PC-9 (cell line): ENCODE data around the gene GALNT10. TPM values are rescaled to one million over a fixed set of nuclear protein-coding genes. Genes with fewer than 3 reads are reported as not detected.

Source experiments
- BruUV-seq: library from RNA; stranded (reverse); fragments of 400-500 nt; replicated peaks from 2 replicates; lab custom pipeline; 2021; lab: Mats Ljungman, UMichigan
- CTCF ChIA-PET: fragments of 300-600 bp; sonication (Branson Sonifier 250); formaldehyde crosslinking; loops from one replicate; lab custom pipeline; 2022; ENCODE audit warnings: antibody characterized with exemption; lab: Charles Lee
- POLR2A ChIA-PET: fragments of 300-600 bp; sonication (Branson Sonifier 250); formaldehyde crosslinking; loops from one replicate; lab custom pipeline; 2022; ENCODE audit warnings: antibody characterized with exemption; ENCODE audit not compliant: unreplicated experiment; lab: Charles Lee
- DNase-seq, 2 experiments: peaks; one replicate each; pipeline versions ENCODE4 v3.0.0 to v3.0.0-alpha.2; 2015 to 2022; ENCODE audit warnings: mixed read lengths in 1 of 2
- H2AFZ ChIP-seq: fragments of 200-600 bp; sonication (generic); 2 replicates; pipeline ENCODE4 v1.8.1; 2017; ENCODE audit warnings: antibody characterized with exemption
- H3F3A ChIP-seq: fragments of 200-600 bp; sonication (generic); 2 replicates; pipeline ENCODE4 v1.8.1; 2017; ENCODE audit warnings: antibody characterized with exemption, mild to moderate bottlenecking, low read depth; ENCODE audit not compliant: insufficient read depth
- H3K27ac ChIP-seq: fragments of 200-600 bp; sonication (generic); 2 replicates; pipeline ENCODE4 v1.6.1; 2016; ENCODE audit warnings: mixed run types
- H3K27me3 ChIP-seq: fragments of 200-600 bp; sonication (generic); 2 replicates; pipeline ENCODE4 v1.6.1; 2016; ENCODE audit warnings: low read depth, mixed run types; ENCODE audit not compliant: insufficient read depth
- H3K36me3 ChIP-seq: fragments of 200-600 bp; sonication (generic); 2 replicates; pipeline ENCODE4 v1.6.1; 2016; ENCODE audit warnings: low read depth, mixed run types
- H3K4me1 ChIP-seq: fragments of 200-600 bp; sonication (generic); replicated peaks from 2 replicates; pipeline ENCODE4 v1.6.1; 2016; ENCODE audit warnings: mixed run types; ENCODE audit not compliant: insufficient read depth
- H3K4me2 ChIP-seq: fragments of 200-600 bp; sonication (generic); 2 replicates; pipeline ENCODE4 v1.6.1; 2017; ENCODE audit warnings: mixed run types
- H3K4me3 ChIP-seq: fragments of 200-600 bp; sonication (generic); 2 replicates; pipeline ENCODE4 v1.6.1; 2016; ENCODE audit warnings: mixed run types
- H3K79me2 ChIP-seq: fragments of 200-600 bp; sonication (generic); 2 replicates; pipeline ENCODE4 v1.6.1; 2017; ENCODE audit warnings: low read depth, mixed run types
- H3K9me2 ChIP-seq: fragments of 200-600 bp; sonication (generic); 2 replicates; pipeline ENCODE4 v1.8.1; 2017; ENCODE audit warnings: mild to moderate bottlenecking; ENCODE audit not compliant: insufficient read depth
- H3K9me3 ChIP-seq: fragments of 200-600 bp; sonication (generic); 2 replicates; pipeline ENCODE4 v1.8.1; 2016; ENCODE audit warnings: low read depth; ENCODE audit not compliant: insufficient read depth
- H4K20me1 ChIP-seq: fragments of 200-600 bp; sonication (generic); 2 replicates; pipeline ENCODE4 v1.8.1; 2017; ENCODE audit not compliant: insufficient read depth
- CTCF ChIP-seq: fragments of 200-600 bp; sonication (generic); conservative IDR thresholded peaks from 2 replicates; pipeline ENCODE4 v1.6.1; 2017; ENCODE audit warnings: mixed run types, antibody characterized with exemption, mild to moderate bottlenecking, moderate library complexity
- EZH2 ChIP-seq: fragments of 200-600 bp; sonication (generic); IDR thresholded peaks from 2 replicates; pipeline ENCODE4 v1.8.0; 2017; ENCODE audit warnings: antibody characterized with exemption, low read depth
- intact Hi-C: fragments of 100-400 bp; cut with micrococcal nuclease; formaldehyde crosslinking; loops from one replicate; pipeline ENCODE4 v1.10.0; 2022; ENCODE audit not compliant: unreplicated experiment
- total RNA-seq: library from RNA; stranded (reverse); gene quantifications from 2 replicates; pipeline ENCODE4 v1.2.3, GENCODE V29; 2021

The GALNT10 gene
- total RNA-seq, 1 experiment from 2014 or later, result 101 TPM

- intact Hi-C loops, result no loop called here
- POLR2A ChIA-PET, result no interaction called here
- BruUV-seq, result no TSS peak
These were observed 88.4 kb downstream of the GALNT10 start for GRCh38 chr5:154278908-154279307.

DNA sequence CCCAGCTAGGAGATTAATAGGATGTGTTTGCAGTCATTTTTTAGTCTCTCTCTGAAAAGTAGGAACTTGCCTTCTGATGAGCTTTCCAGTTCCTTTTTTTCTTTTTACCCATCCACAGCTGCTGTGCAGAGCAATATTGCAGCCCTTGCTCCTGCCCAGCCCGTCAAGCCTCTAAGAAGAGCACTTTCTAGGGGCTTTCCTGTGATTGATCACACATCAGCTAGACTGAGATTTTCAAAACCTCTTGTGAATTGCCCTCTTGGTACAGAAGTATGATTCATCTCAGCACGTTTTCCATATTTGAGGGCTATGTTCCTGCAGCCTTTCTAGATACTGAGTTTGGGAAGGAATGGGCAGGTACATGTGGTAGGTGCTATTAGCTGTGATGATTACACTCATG is 93.9 kb downstream of the GALNT10 start:
- H3K79me2 ChIP-seq, result peaks cover 21% of the 10 kb centered on the region
- no peaks in the 10 kb centered on the region for H3K27me3 ChIP-seq
- intact Hi-C loops, result no loop called here
- H3K4me3 ChIP-seq, result no peak overlapping the region
- no peaks in the 10 kb centered on the region for H3K9me3 ChIP-seq
- peaks cover 3% of the 10 kb centered on the region; the same call in 1 of the 2 replicates for H3K36me3 ChIP-seq
- H3K4me2 ChIP-seq, result peak overlapping the region; percentile 70; the same call in 1 of the 2 replicates
- H4K20me1 ChIP-seq, result no peaks in the 10 kb centered on the region
- BruUV-seq, result no TSS peak
- no peak for DNase-seq
- H3K4me1 ChIP-seq, result peaks cover 60% of the 10 kb centered on the region
- TF ChIP-seq CTCF, result no peak
- no peak for TF ChIP-seq EZH2
- ChIA-PET POLR2A (no interaction called here), CTCF (no interaction called here)
- H2AFZ ChIP-seq, result no peak overlapping the region
- peaks cover 30% of the 10 kb centered on the region for H3F3A ChIP-seq
- H3K27ac ChIP-seq, result peak overlapping the region; percentile 71
- H3K9me2 ChIP-seq, result no peaks in the 10 kb centered on the region

More at GRCh38 chr5:154278908-154279307, 88.4 kb downstream of the GALNT10 start:
- Histone ChIP-seq H3K27me3 (no peaks in the 10 kb centered on the region), H2AFZ (no peak overlapping the region), H3K9me2 (no peaks in the 10 kb centered on the region), H3K4me2 (no peak overlapping the region), H3F3A (peaks cover 4% of the 10 kb centered on the region; the same call in 1 of the 2 replicates), H3K4me3 (no peak overlapping the region), H3K27ac (no peak overlapping the region), H3K79me2 (no peaks in the 10 kb centered on the region; the same call in 1 of the 2 replicates), H3K9me3 (no peaks in the 10 kb centered on the region), H3K4me1 (peaks cover 21% of the 10 kb centered on the region; the same call in 1 of the 2 replicates), H3K36me3 (peaks cover 3% of the 10 kb centered on the region; the same call in 1 of the 2 replicates), H4K20me1 (no peaks in the 10 kb centered on the region)
- no peak for TF ChIP-seq EZH2
- no peak for TF ChIP-seq CTCF
- CTCF ChIA-PET, result no interaction called here
- DNase-seq, result no peak

DNA sequence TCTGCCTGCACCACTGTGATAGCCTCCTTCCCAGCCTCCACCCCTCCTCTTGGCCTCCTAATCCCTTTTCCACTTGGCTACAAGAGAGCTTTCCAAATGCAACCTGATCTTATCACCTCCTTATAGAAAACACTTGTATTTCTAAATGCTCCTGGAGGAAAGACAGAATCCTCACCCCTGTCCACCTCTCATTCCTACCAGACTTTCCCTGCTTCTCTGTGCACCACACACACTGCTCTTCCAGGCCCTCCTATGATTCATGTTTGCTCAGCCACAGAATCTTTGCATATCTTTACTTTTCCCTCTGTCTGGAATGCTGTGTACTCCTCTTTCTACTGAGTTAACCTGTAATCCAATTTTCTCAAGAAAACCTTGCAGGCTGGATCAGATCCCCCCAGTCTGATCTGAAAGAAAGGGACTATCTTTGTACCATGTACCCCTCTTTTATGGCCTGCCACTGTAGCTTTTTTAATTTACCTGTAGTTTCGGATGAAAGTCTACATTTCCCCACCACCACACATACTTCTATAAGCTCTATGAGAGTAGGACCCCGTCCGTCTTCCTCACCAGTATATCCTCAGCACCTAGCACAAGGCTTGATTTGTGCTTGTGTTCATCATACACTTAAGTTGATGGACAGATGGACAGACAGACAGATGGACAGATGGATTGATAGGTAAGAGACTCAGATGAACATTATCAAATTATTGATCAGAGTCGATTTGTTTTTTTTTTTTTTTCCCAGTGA is 95.3 kb downstream of the GALNT10 start:
- peak overlapping the region; percentile 71 for H3K27ac ChIP-seq
- H3K36me3 ChIP-seq, result peaks cover 3% of the 10 kb centered on the region; the same call in 1 of the 2 replicates
- CTCF ChIA-PET, result interaction anchor here (0.7 kb wide), 1 partner anchor 110 kb away, joined by 3 read pairs; no protein-coding TSS in a partner anchor
- intact Hi-C loops, result loop anchor here (1.0 to 5.0 kb wide), 5 partner anchors 65 to 161 kb away; partner anchors contain the start of genes GALNT10 and SAP30L
- DNase-seq, result peak; percentile 14 to 61
- H3K79me2 ChIP-seq, result peaks cover 32% of the 10 kb centered on the region
- no peaks in the 10 kb centered on the region for H4K20me1 ChIP-seq
- H3K4me3 ChIP-seq, result no peak overlapping the region
- peaks cover 30% of the 10 kb centered on the region for H3F3A ChIP-seq
- H2AFZ ChIP-seq, result no peak overlapping the region
- H3K4me1 ChIP-seq, result peaks cover 64% of the 10 kb centered on the region
- POLR2A ChIA-PET, result no interaction called here
- TF ChIP-seq CTCF (no peak), EZH2 (no peak)
- BruUV-seq, result no TSS peak
- H3K9me2 ChIP-seq, result no peaks in the 10 kb centered on the region
- H3K27me3 ChIP-seq, result no peaks in the 10 kb centered on the region
- H3K9me3 ChIP-seq, result no peaks in the 10 kb centered on the region
- H3K4me2 ChIP-seq, result peak overlapping the region; percentile 70
